AG04450 (cell line): Measurements from ENCODE around the gene SFTPD. TPM values are rescaled to one million over a fixed set of nuclear protein-coding genes. Genes with fewer than 3 reads are reported as not detected.
"Not testable (repeated sequence)": the region's sequence is repeated elsewhere in the genome, so short reads cannot be mapped to it uniquely, and the experiment has no call there.

Experiments
- CTCF ChIA-PET: fragments of 300-600, 350-600 bp; formaldehyde crosslinking; extraction: SDS; loops from one replicate; lab custom pipeline; 2022; ENCODE audit warnings: antibody characterized with exemption, inconsistent platforms; lab: Charles Lee
- POLR2A ChIA-PET: fragments of 350-600 bp; formaldehyde crosslinking; extraction: SDS; loops from one replicate; lab custom pipeline; 2021; ENCODE audit warnings: antibody characterized with exemption, inconsistent platforms; lab: Yijun Ruan, JAX
- DNase-seq: peaks from one replicate; pipeline ENCODE4 v3.0.0-alpha.2; 2011; ENCODE audit warnings: low read depth, low spot score
- H3K27ac ChIP-seq: one replicate; pipeline ENCODE4 v1.5.1; 2012; ENCODE audit warnings: low read depth, low read length, control low read depth
- H3K27me3 ChIP-seq: one replicate; pipeline ENCODE4 v1.6.0; 2012; ENCODE audit warnings: low read length; ENCODE audit not compliant: control insufficient read depth, insufficient read depth
- H3K4me3 ChIP-seq: 2 replicates; pipeline ENCODE4 v1.5.1; 2011; ENCODE audit warnings: mild to moderate bottlenecking, low read depth, low read length, control low read depth
- H3K9me3 ChIP-seq: 2 replicates; pipeline ENCODE4 v1.5.1; 2012; ENCODE audit warnings: low read length; ENCODE audit not compliant: control insufficient read depth, insufficient read depth
- CTCF ChIP-seq: IDR thresholded peaks from 2 replicates; pipeline ENCODE4 v1.5.1; 2011; ENCODE audit warnings: low read depth, low read length, control low read depth, inconsistent platforms
- polyA plus RNA-seq: library from polyadenylated mRNA; depleted of rRNA; stranded (reverse); fragments of >200 nt; gene quantifications from 2 replicates; pipeline ENCODE4 v1.2.3, GENCODE V29; 2011

The SFTPD gene
- polyA plus RNA-seq, 1 experiment: not detected

- no peak for TF ChIP-seq CTCF
- Histone ChIP-seq H3K27me3 (peaks cover 6% of the 10 kb centered on the region), H3K4me3 (peak overlapping the region; percentile 63), H3K27ac (no peak overlapping the region), H3K9me3 (no peaks in the 10 kb centered on the region; the same call in 1 of the 2 replicates)
- ChIA-PET POLR2A (no interaction called here), CTCF (no interaction called here)
- DNase-seq: no peak
Measured at GRCh38 chr10:79905322-79906314, 43.3 kb downstream of the SFTPD start.

- DNase-seq: no peak
- ChIA-PET POLR2A (no interaction called here), CTCF (no interaction called here)
Measured at GRCh38 chr10:79904671-79905321, 44.1 kb downstream of the SFTPD start.

GRCh38 chr10:79901571-79901970, 47.3 kb downstream of the SFTPD start:
- DNase-seq, H3K27ac ChIP-seq, POLR2A ChIA-PET, H3K27me3 ChIP-seq, CTCF ChIA-PET, H3K9me3 ChIP-seq, H3K4me3 ChIP-seq: not testable (repeated sequence)

More at GRCh38 chr10:79904671-79905321, 44.1 kb downstream of the SFTPD start:
- Histone ChIP-seq H3K9me3 (no peaks in the 10 kb centered on the region; the same call in 1 of the 2 replicates), H3K27me3 (peaks cover 8% of the 10 kb centered on the region), H3K4me3 (peak overlapping the region; percentile 63), H3K27ac (no peak overlapping the region)
- no peak for TF ChIP-seq CTCF

GRCh38 chr10:79898597-79899325, 50.1 kb downstream of the SFTPD start:
- ChIA-PET CTCF (no interaction called here), POLR2A (no interaction called here)
- TF ChIP-seq CTCF: no peak
- no peaks in the 10 kb centered on the region for H3K9me3 ChIP-seq
- peaks cover 4% of the 10 kb centered on the region for H3K27me3 ChIP-seq
- H3K4me3 ChIP-seq: no peak overlapping the region
- no peak overlapping the region for H3K27ac ChIP-seq
- DNase-seq: no peak

GRCh38 chr10:79892896-79893295, 56.0 kb downstream of the SFTPD start:
- H3K27ac ChIP-seq, H3K9me3 ChIP-seq, CTCF ChIA-PET, POLR2A ChIA-PET, H3K4me3 ChIP-seq, H3K27me3 ChIP-seq, DNase-seq: not testable (repeated sequence)
